PFSK-1 (cell line): ENCODE results near the gene JAKMIP2.

Experiments used
- POLR2AphosphoS5 ChIP-seq: IDR thresholded peaks from 2 replicates; pipeline ENCODE4 v1.6.1; 2012; ENCODE audit warnings: low read depth, mild to moderate bottlenecking, control low read depth, low read length, moderate library complexity
- REST ChIP-seq, 2 experiments: IDR thresholded peaks; 2 replicates each; pipeline versions ENCODE4 v1.6.1 to v1.8.0; 2011 to 2012; ENCODE audit warnings: low read depth in 2 of 2, low read length in 2 of 2, control low read depth in 1 of 2, inconsistent platforms in 1 of 2, mild to moderate bottlenecking in 1 of 2, moderate library complexity in 1 of 2; ENCODE audit not compliant: insufficient read depth in 1 of 2
- TAF1 ChIP-seq: IDR thresholded peaks from 2 replicates; pipeline ENCODE4 v1.6.1; 2012; ENCODE audit warnings: low read length, control low read depth, borderline replicate concordance; ENCODE audit not compliant: insufficient read depth

GRCh38 chr5:147633173-147633572 is 149.4 kb downstream of the JAKMIP2 start:
- TF ChIP-seq POLR2AphosphoS5 (no peak), REST (IDR thresholded peaks at IDR 0.05; ENCODE audit: insufficient read depth in 1 of 2, low read depth in 2 of 2, low read length in 2 of 2) (no peak), TAF1 (no peak)
